ENCODE data around the gene TMEM170B.

TMEM170B gene

GRCh38 chr6:11628562-11628961 is 91.0 kb downstream of the TMEM170B start:
- Histone ChIP-seq H3K9ac (ENCODE audit: low read length) (no peak overlapping the region), H3K9me2 (replicated peaks; ENCODE audit: insufficient read depth, low read length) (no peaks in the 10 kb centered on the region), H3K4me3 (ENCODE audit: low read length) (no peak overlapping the region), H3K4me2 (ENCODE audit: low read depth, low read length) (no peak overlapping the region), H3K79me2 (ENCODE audit: low read length) (no peaks in the 10 kb centered on the region), H3F3A (ENCODE audit: insufficient read depth, low read length) (no peaks in the 10 kb centered on the region), H2AFZ (ENCODE audit: low read length) (no peak overlapping the region), H3K27me3 (replicated peaks; ENCODE audit: insufficient read depth, low read length) (no peaks in the 10 kb centered on the region), H3K36me3 (replicated peaks; ENCODE audit: insufficient read depth, low read length) (no peaks in the 10 kb centered on the region), H3K4me1 (ENCODE audit: low read length) (no peaks in the 10 kb centered on the region), H3K27ac (ENCODE audit: low read length) (no peak overlapping the region), H4K20me1 (ENCODE audit: insufficient read depth, low read length) (no peaks in the 10 kb centered on the region), H3K9me3 (replicated peaks; ENCODE audit: insufficient read depth, low read length) (no peaks in the 10 kb centered on the region)
- TF ChIP-seq EZH2 (optimal IDR thresholded peaks at IDR 0.05; ENCODE audit: low read depth, low read length), result no peak
- no peak for TF ChIP-seq EZH2phosphoT487 (IDR thresholded peaks at IDR 0.05; ENCODE audit: low read length)
- TF ChIP-seq, protein P1, sequence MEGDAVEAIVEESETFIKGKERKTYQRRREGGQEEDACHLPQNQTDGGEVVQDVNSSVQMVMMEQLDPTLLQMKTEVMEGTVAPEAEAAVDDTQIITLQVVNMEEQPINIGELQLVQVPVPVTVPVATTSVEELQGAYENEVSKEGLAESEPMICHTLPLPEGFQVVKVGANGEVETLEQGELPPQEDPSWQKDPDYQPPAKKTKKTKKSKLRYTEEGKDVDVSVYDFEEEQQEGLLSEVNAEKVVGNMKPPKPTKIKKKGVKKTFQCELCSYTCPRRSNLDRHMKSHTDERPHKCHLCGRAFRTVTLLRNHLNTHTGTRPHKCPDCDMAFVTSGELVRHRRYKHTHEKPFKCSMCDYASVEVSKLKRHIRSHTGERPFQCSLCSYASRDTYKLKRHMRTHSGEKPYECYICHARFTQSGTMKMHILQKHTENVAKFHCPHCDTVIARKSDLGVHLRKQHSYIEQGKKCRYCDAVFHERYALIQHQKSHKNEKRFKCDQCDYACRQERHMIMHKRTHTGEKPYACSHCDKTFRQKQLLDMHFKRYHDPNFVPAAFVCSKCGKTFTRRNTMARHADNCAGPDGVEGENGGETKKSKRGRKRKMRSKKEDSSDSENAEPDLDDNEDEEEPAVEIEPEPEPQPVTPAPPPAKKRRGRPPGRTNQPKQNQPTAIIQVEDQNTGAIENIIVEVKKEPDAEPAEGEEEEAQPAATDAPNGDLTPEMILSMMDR (IDR thresholded peaks at IDR 0.05; ENCODE audit: low read length), result no peak
- no peak for DNase-seq

- H3K4me1 ChIP-seq (ENCODE audit: low read length), result no peaks in the 10 kb centered on the region
- no peaks in the 10 kb centered on the region for H3K36me3 ChIP-seq (replicated peaks; ENCODE audit: insufficient read depth, low read length)
- no peaks in the 10 kb centered on the region for H3K9me2 ChIP-seq (replicated peaks; ENCODE audit: insufficient read depth, low read length)
- H3K4me3 ChIP-seq (ENCODE audit: low read length), result no peak overlapping the region
- H2AFZ ChIP-seq (ENCODE audit: low read length), result no peak overlapping the region
- no peaks in the 10 kb centered on the region for H3K27me3 ChIP-seq (replicated peaks; ENCODE audit: insufficient read depth, low read length)
- H3K9me3 ChIP-seq (replicated peaks; ENCODE audit: insufficient read depth, low read length), result no peaks in the 10 kb centered on the region
- no peak for DNase-seq
- no peak overlapping the region for H3K9ac ChIP-seq (ENCODE audit: low read length)
- H3K79me2 ChIP-seq (ENCODE audit: low read length), result no peaks in the 10 kb centered on the region
- no peaks in the 10 kb centered on the region for H3F3A ChIP-seq (ENCODE audit: insufficient read depth, low read length)
- TF ChIP-seq, protein P1 (IDR thresholded peaks at IDR 0.05; ENCODE audit: low read length), result no peak
- TF ChIP-seq EZH2phosphoT487 (IDR thresholded peaks at IDR 0.05; ENCODE audit: low read length) (no peak), EZH2 (optimal IDR thresholded peaks at IDR 0.05; ENCODE audit: low read depth, low read length) (no peak)
- no peak overlapping the region for H3K27ac ChIP-seq (ENCODE audit: low read length)
- no peak overlapping the region for H3K4me2 ChIP-seq (ENCODE audit: low read depth, low read length)
- H4K20me1 ChIP-seq (ENCODE audit: insufficient read depth, low read length), result no peaks in the 10 kb centered on the region
Measured at GRCh38 chr6:11631008-11631407, 93.5 kb downstream of the TMEM170B start.

GRCh38 chr6:11631539-11631938 is 94.0 kb downstream of the TMEM170B start:
- no peak overlapping the region for H3K4me2 ChIP-seq (ENCODE audit: low read depth, low read length)

More at GRCh38 chr6:11631539-11631938, 94.0 kb downstream of the TMEM170B start:
- Histone ChIP-seq H3K27ac (ENCODE audit: low read length) (no peak overlapping the region), H3K4me3 (ENCODE audit: low read length) (no peak overlapping the region), H3K36me3 (replicated peaks; ENCODE audit: insufficient read depth, low read length) (no peaks in the 10 kb centered on the region), H3K9me3 (replicated peaks; ENCODE audit: insufficient read depth, low read length) (no peaks in the 10 kb centered on the region), H3K4me1 (ENCODE audit: low read length) (no peaks in the 10 kb centered on the region), H3F3A (ENCODE audit: insufficient read depth, low read length) (no peaks in the 10 kb centered on the region), H2AFZ (ENCODE audit: low read length) (no peak overlapping the region), H4K20me1 (ENCODE audit: insufficient read depth, low read length) (no peaks in the 10 kb centered on the region), H3K9me2 (replicated peaks; ENCODE audit: insufficient read depth, low read length) (no peaks in the 10 kb centered on the region), H3K9ac (ENCODE audit: low read length) (no peak overlapping the region), H3K27me3 (replicated peaks; ENCODE audit: insufficient read depth, low read length) (no peaks in the 10 kb centered on the region), H3K79me2 (ENCODE audit: low read length) (no peaks in the 10 kb centered on the region)
- TF ChIP-seq, protein P1 (IDR thresholded peaks at IDR 0.05; ENCODE audit: low read length), result no peak
- TF ChIP-seq EZH2 (optimal IDR thresholded peaks at IDR 0.05; ENCODE audit: low read depth, low read length), result no peak
- TF ChIP-seq EZH2phosphoT487 (IDR thresholded peaks at IDR 0.05; ENCODE audit: low read length), result no peak
- DNase-seq, result no peak
